HS-27A (cell line): ENCODE measurements around the gene ACTN3.
"Not testable (repeated sequence)": the region's sequence is repeated elsewhere in the genome, so short reads cannot be mapped to it uniquely, and the experiment has no call there.

Source experiments
- DNase-seq: peaks from one replicate; pipeline ENCODE4 v3.0.0-alpha.2; 2012; ENCODE audit warnings: low read depth, missing footprints

Gene ACTN3

DNA sequence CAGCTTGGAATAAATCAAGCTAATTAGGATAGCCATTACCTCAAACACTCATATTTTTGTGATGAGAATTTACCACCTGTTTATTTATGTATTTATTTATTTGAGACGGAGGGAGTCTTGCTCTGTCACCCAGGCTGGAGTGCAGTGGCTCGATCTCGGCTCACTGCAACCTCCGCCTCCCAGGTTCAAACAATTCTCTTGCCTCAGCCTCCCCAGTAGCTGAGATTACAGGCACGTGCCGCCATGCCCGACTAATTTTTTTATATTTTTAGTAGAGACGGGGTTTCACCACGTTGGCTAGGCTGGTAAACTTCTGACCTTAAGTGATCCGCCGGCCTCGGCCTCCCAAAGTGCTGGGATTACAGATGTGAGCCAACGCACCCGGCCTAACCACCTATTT, 1.8 kb upstream of the ACTN3 start:
- DNase-seq: not testable (repeated sequence)

DNA sequence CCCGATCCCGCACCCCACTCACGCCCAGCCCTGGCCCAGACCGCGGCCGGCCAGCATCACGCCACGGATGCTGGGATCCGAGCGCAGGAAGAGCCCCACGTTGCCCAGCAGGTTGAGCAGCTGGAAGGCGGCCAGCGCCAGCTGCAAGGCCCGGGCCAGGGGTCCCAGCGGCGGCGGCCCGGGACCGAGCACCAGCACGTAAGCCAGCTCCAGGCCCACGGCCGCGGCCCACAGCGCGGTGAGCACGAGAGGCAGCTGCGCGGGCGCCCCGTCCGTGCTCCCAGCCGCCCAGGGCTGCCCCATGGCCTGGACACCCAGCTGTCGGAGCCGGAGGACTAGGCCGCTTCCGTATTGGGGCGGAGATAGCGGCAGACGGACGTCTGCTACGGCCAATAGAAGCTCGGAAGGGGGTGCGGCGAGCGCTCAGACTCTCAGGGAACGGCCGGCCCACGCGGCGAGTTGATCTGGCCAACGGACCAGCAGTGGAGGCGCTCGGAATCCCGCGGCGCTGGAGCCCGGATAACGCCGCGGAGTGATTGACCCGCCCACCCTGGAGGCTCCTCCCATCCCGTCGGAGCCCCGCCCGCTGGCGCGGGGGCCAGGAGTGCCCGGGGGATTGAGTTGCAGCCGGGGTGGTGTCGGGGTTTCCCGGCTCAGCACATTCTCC, 869 bp upstream of the ACTN3 start, which contains the start of gene ZDHHC24:
ZDHHC24 (minus strand) TSS at position 348 of the 667 bp plus-strand sequence; CDS start at position 303, 45 bp downstream.
- peak; percentile 94 for DNase-seq

GRCh38 chr11:66546966-66547661, 411 bp downstream of the ACTN3 start:
- no peak for DNase-seq

DNA sequence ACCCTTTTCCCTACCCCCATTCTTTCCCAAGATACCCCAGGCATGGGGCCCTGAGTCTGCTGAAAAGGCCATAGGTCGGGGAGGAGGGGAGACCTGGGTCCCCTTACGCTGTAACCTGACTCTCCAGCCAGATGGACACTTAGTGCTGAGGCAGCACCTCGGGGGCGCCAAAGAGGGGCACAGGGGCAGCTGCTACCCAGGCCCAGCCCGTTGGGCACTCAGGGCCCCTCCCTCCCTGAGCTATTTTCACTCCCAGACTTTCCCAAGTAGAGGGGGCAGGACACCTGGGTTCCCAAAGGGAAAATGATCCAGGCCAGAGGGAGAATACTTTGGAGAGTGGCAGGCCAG, 933 bp downstream of the ACTN3 start:
- no peak for DNase-seq

- no peak for DNase-seq
These were observed 1.3 kb downstream of the ACTN3 start for GRCh38 chr11:66548041-66548440.

DNA sequence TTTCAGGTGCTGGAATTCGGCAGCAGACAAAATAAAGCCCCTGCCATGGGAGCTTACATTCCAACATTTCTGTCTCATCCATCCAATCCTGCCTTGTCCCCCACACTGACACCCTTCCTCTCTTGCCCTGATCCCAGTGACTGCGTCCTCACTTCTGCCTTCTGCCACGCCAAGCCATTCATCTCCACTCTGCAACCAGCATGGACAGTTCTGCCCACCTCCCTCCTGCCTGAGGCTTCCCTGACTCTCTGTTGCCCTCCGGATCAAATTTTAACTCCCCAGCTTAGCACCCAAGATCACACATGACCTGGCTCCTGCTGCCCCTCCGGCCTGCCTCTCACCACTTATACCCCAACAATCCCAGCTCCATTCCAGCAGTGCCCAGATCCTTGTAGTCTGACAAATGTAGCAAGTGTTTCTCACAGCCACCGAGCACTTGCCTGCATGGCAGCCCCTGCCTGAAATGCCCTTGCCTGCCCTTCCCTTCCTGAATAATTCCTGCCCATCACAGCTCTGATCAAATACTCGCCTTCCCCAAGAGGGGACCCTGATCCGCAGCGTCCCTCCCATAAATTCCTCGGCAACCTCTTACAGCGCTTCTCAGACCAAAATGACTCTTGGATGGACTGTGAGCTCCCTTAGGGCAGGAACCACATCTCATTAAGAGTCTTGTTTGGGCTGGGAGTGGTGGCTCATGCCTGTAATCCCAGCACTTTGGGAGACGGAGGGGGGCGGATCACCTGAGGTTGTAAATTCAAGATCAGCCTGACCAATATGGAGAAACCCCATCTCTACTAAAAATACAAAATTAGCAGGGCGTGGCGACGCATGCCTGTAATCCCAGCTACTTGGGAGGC, 2.3 kb downstream of the ACTN3 start:
- DNase-seq: no peak

DNA sequence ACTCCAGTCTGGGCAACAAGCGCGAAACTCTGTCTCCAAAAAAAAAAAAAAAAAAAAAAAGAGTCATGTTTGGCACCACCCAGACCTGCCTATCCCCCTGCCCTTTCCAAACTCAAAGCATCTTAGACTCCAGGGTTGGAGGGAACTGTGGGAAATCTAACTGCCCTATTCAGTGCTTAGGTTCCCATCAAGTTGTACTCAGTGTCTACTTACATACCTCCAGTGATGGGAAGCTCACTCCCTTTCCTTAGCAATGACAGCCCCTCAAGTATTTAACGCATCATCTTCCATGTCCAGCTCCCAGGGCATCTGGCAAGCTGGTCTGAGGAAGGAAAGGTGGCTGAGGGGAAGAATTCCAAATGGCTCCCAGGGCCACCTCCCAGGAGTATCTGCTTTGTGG, 3.0 kb downstream of the ACTN3 start:
- DNase-seq: no peak

GRCh38 chr11:66550887-66551286, 4.2 kb downstream of the ACTN3 start:
- DNase-seq: no peak

- no peak for DNase-seq
These were observed 7.9 kb downstream of the ACTN3 start for GRCh38 chr11:66554602-66555001.

- DNase-seq: no peak
These were observed 8.7 kb downstream of the ACTN3 start for GRCh38 chr11:66555416-66555815.

- no peak for DNase-seq
These were observed 9.4 kb downstream of the ACTN3 start for GRCh38 chr11:66556086-66556485.

GRCh38 chr11:66557733-66558326, 11.1 kb downstream of the ACTN3 start:
- no peak for DNase-seq

- no peak for DNase-seq
These were observed 12.6 kb downstream of the ACTN3 start for GRCh38 chr11:66559142-66559865.

DNA sequence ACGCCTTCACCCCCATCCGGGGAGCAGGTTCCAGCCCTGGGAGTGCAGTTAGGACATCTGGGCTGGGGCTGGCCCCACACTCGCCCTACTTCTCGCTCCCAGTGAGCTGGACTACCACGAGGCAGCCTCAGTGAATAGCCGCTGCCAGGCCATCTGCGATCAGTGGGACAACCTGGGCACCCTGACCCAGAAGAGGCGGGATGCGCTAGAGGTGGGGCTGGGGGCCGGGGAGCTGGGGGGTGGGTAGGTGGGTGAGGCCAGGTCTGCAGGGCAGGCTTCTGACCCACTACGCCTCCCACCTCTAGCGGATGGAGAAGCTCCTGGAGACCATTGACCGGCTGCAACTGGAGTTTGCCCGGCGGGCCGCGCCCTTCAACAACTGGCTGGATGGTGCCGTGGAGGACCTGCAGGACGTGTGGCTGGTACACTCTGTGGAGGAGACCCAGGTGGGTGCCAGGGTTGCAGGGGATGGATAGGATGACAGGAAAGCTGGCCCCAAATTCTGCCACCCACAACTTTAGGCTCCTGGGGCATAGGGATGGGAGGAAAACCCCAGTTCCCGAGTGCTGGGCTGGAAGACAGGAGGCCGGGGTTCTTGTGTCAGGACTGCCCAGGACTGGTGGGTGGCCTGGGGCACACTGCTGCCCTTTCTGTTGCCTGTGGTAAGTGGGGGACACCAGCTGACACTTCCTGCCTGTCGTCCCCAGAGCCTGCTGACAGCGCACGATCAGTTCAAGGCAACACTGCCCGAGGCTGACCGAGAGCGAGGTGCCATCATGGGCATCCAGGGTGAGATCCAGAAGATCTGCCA, 13.4 kb downstream of the ACTN3 start:
- DNase-seq: no peak

DNA sequence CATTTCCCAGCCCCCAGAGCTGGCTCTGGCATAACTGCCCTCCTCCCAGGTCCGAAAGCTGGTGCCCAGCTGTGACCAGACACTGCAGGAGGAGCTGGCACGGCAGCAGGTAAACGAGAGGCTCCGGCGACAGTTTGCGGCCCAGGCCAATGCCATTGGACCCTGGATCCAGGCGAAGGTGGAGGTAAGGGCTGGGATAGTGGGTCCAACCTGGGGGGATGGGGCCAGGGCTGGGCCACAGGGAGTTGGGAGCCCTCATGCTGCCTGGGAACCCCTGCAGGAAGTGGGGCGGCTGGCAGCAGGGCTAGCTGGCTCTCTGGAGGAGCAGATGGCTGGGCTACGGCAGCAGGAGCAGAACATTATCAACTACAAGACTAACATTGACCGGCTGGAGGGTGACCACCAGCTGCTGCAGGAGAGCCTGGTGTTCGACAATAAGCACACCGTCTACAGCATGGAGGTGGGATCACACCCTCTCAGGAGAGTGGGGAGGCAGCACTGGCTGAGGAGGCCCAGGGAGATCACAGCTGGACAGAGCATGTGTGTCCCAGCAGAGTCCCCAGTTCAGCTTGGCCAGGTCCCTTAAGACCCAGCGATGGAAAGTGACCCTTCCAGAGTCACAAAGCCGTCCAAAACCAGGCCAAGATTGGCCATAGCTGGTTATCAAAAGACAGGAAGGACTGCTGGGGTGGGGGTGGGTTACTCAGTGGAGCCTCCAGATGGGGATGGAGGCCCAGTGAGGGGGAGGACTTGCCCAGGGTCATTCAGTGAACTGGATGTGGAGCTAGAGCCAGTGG, 14.7 kb downstream of the ACTN3 start:
- no peak for DNase-seq

- DNase-seq: no peak
These were observed 15.2 kb downstream of the ACTN3 start for GRCh38 chr11:66561975-66562248.

DNA sequence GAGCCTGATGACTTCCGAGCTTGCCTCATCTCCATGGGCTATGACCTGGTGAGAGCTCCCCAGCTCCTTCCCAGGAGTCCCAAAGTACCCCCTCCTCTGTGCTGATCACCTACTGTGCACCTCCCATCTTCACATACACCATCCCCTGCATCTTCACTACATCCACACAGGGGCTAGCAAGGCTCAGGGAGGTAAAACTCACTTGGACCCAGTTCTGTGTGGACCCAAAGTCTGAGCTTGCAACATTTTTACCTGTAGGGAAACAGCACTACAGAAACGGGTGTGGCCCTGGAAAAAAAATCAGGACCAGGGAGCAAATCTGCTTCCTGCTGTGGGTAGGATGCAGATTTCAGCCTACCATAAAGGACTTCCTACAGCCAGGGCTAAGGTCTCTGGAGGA, 15.6 kb downstream of the ACTN3 start:
- no peak for DNase-seq

DNA sequence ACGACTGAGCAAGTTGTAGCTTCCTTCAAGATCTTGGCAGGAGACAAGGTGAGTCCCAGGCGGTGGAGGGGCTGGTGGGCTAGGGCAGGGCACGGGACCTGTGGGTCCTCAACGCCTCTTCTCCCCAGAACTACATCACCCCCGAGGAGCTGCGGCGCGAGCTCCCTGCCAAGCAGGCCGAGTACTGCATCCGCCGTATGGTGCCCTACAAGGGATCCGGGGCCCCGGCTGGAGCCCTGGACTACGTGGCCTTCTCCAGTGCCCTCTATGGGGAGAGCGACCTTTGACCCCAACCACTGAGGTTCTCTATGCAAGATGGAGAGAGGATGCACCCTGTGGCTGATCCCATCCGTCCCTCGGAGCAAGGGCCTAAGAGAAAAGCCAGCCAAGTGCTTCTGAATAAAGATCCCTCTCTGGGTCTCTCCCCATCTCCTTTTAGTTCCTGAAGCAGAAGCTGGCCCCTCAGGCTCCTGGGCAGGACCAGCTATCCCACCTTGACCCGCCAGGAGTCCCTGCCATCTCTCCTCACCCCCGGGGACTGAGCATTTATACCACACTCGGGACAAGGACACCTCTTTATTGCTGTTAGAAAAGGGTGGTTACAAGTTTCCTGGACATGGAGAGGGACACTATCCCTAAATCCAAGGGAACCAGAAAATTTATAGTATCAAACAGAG, 16.3 kb downstream of the ACTN3 start:
- DNase-seq: no peak

DNA sequence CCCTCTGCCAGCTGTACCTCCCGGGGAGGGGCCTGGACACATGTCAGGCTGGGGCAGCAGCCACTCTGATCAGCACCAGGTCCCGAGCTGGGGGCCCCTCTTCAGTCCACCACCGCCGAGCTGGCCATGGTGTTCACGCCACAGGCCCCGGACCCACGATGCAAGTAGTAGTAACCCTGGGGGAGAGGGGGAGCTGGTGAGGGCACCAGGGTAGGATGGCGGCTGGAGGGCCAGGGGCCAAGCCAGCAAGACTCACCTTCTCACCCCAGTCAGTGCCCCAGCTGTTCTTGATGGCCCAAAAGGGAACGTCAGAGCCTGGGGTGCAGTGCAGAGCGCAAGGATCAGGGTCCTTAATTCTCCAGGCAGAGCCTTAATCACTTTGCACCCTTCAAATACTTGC, 17.1 kb downstream of the ACTN3 start:
- no peak for DNase-seq

DNA sequence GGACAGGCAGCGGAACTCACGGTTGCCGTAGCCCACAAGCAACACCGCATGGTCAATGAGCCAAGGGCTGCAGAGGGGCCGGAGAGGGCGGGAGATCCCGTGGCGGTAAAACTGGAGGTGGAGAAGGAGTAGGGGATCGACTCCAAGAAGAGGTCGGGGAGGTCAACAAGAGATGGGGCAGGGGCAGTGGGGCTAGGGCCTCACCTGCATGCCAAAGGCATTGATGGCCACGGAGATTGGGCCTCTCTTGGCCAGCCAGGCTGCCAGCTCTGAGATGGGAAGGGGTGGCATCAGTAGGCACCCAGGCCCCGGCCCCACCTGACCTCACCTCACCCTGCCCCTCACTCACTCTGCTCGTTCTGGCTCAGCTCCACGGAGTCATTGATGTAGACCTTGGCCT, 17.8 kb downstream of the ACTN3 start:
- no peak for DNase-seq
